Tibial artery (tissue), 4 donors: ENCODE measurements around the gene NDUFA13.

ENCODE experiments used
- DNase-seq, 2 donors: peaks; one replicate each; pipeline ENCODE4 v3.0.0-alpha.2; 2019
- H3K27ac ChIP-seq, 2 donors: fragments of 200-600 bp; sonication (generic) in 1 of 2; 1 replicate in 1 of 2; 2 replicates in 1 of 2; pipeline ENCODE4 v1.5.1; 2018 to 2019; ENCODE audit warnings: mild to moderate bottlenecking in 1 of 2
- H3K27me3 ChIP-seq, 2 donors: fragments of 200-600 bp; sonication (generic) in 1 of 2; one replicate each; pipeline versions ENCODE4 v1.5.1 to v1.6.0; 2016 to 2019
- H3K36me3 ChIP-seq, 3 donors: fragments of 200-600 bp; sonication (generic) in 2 of 3; one replicate each; pipeline ENCODE4 v1.5.1; 2016 to 2019; ENCODE audit warnings: mild to moderate bottlenecking in 2 of 3
- H3K4me1 ChIP-seq, 4 donors: fragments of 200-600 bp; sonication (generic) in 2 of 4; 1 replicate in 3 of 4; 2 replicates in 1 of 4; pipeline ENCODE4 v1.5.1; 2016 to 2019
- H3K4me3 ChIP-seq, 2 donors: fragments of 200-600 bp; sonication (generic) in 1 of 2; 1 replicate in 1 of 2; 2 replicates in 1 of 2; pipeline ENCODE4 v1.5.1; 2018 to 2019; ENCODE audit warnings: mild to moderate bottlenecking in 2 of 2
- H3K9me3 ChIP-seq, 3 donors: fragments of 200-600 bp; sonication (generic) in 1 of 3; one replicate each; pipeline ENCODE4 v1.5.1; 2016 to 2019
- CTCF ChIP-seq, 2 experiments: fragments of 200-600 bp in 1 of 2; fragments of 450-650 bp in 1 of 2; IDR thresholded peaks; one replicate each; pipeline ENCODE4 v1.5.1; 2017 to 2019; ENCODE audit warnings: antibody characterized with exemption in 2 of 2, mild to moderate bottlenecking in 1 of 2, moderate library complexity in 1 of 2
- intact Hi-C: fragments of 100-400 bp; cut with DNase I; formaldehyde crosslinking; loops from one replicate; pipeline ENCODE4 v1.15.0; 2023; ENCODE audit warnings: low total_unique reads

NDUFA13 gene

GRCh38 chr19:19552798-19553197 lies 36.8 kb downstream of the NDUFA13 start:
- peak; percentile 13 to 31 for TF ChIP-seq CTCF (IDR thresholded peaks at IDR 0.05)
- DNase-seq: no peak
- intact Hi-C loops: no loop called here

GRCh38 chr19:19553670-19554069 lies 37.6 kb downstream of the NDUFA13 start:
- Histone ChIP-seq H3K36me3 (no peaks in the 10 kb centered on the region), H3K27ac (no peak overlapping the region), H3K9me3 (no peaks in the 10 kb centered on the region), H3K4me1 (no peaks in the 10 kb centered on the region), H3K27me3 (peaks cover 0 to 41% of the 10 kb centered on the region in 2 donors), H3K4me3 (no peak overlapping the region)
- intact Hi-C loops: no loop called here
- DNase-seq: no peak
- no peak for TF ChIP-seq CTCF (IDR thresholded peaks at IDR 0.05)

More at GRCh38 chr19:19552798-19553197, 36.8 kb downstream of the NDUFA13 start:
- Histone ChIP-seq H3K36me3 (no peaks in the 10 kb centered on the region), H3K4me1 (no peaks in the 10 kb centered on the region), H3K9me3 (no peaks in the 10 kb centered on the region), H3K4me3 (no peak overlapping the region), H3K27me3 (peaks cover 0 to 50% of the 10 kb centered on the region in 2 donors), H3K27ac (no peak overlapping the region)

- no peak overlapping the region for H3K27ac ChIP-seq
Observed at GRCh38 chr19:19554074-19555023, 38.3 kb downstream of the NDUFA13 start.

GRCh38 chr19:19558055-19558454 lies 42.0 kb downstream of the NDUFA13 start:
- H3K27ac ChIP-seq: no peak overlapping the region
- no peaks in the 10 kb centered on the region for H3K36me3 ChIP-seq
- DNase-seq: no peak
- H3K4me3 ChIP-seq: no peak overlapping the region
- intact Hi-C loops: no loop called here
- H3K9me3 ChIP-seq: no peaks in the 10 kb centered on the region
- peaks cover 0 to 14% of the 10 kb centered on the region in 2 donors for H3K27me3 ChIP-seq
- TF ChIP-seq CTCF (IDR thresholded peaks at IDR 0.05): no peak
- H3K4me1 ChIP-seq: no peaks in the 10 kb centered on the region

More at GRCh38 chr19:19554074-19555023, 38.3 kb downstream of the NDUFA13 start:
- intact Hi-C loops: no loop called here
- H3K9me3 ChIP-seq: no peaks in the 10 kb centered on the region
- H3K27me3 ChIP-seq: peaks cover 0 to 34% of the 10 kb centered on the region in 2 donors
- TF ChIP-seq CTCF (IDR thresholded peaks at IDR 0.05): peak; percentile 52 to 60
- DNase-seq: peak in 1 of 2 donors; percentile 68
- no peaks in the 10 kb centered on the region for H3K4me1 ChIP-seq
- no peaks in the 10 kb centered on the region for H3K36me3 ChIP-seq
- no peak overlapping the region for H3K4me3 ChIP-seq

- H3K4me1 ChIP-seq: no peaks in the 10 kb centered on the region
- H3K4me3 ChIP-seq: no peak overlapping the region
- DNase-seq: no peak
- TF ChIP-seq CTCF (IDR thresholded peaks at IDR 0.05): no peak
- no peaks in the 10 kb centered on the region for H3K9me3 ChIP-seq
- intact Hi-C loops: no loop called here
- H3K27me3 ChIP-seq: peaks cover 0 to 14% of the 10 kb centered on the region in 2 donors
- H3K36me3 ChIP-seq: no peaks in the 10 kb centered on the region
- H3K27ac ChIP-seq: no peak overlapping the region
Observed at GRCh38 chr19:19558636-19559035, 42.6 kb downstream of the NDUFA13 start.
